ENCODE measurements around the gene PLA2G1B.

Gene PLA2G1B

DNA sequence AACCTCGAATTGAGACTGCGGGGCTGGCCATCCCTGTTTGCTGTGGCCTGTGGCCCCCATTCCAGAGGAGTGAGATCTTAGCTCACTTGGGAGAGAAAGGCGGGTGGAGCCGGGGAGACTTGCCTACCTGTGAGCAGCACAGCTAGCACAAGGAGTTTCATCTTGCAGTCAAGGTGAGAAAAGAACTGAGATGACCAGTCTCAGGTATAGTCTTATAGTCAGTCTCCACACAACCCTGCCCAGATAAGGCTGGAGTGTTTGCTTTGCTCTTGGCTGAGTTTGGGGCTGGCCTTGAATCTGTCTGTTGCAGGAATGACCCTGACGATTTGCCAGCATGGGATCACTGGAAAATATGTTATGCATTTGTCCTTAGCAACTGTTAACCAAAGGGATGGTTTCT lies at the start of gene PLA2G1B:
Gene PLA2G1B, minus strand, starts transcription at position 187 of the 400 bp plus-strand sequence. Its CDS starts 26 bp downstream, at position 161.
- DNase-seq (ENCODE audit: low read depth, low spot score): no peak

DNA sequence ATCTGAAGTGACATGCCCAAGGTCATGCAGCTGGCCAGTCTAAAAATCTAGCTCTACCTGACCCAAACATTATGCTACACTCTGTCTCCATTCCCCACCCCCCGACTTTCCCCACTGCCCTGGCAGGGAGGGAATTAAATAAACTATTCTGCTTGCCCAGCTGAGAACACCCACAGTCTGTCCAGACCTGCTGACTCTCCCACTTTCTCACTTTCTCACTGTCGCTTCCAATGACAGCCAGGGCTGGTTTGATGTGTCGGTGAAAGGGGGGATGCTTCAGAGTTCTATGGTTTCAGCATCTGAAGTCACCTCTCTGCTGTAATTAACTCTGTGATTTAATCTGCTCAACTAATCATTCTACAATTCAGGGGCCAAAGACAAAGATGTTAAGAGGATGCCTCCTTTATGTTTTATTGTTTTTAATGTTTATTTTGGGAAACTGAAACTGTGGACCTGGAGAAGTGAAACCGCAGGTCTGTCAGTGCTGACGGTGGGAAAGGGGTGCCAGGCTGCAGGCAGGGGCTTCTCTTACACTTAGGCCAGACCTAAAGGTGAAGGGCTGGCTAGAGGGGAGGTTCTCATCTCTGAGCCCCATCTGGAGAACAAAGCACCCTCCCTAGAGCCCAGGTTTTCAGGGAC lies 49.5 kb upstream of the PLA2G1B start:
- DNase-seq (ENCODE audit: low read depth, low spot score): no peak

GRCh38 chr12:120376416-120376815 lies 48.8 kb upstream of the PLA2G1B start:
- no peak for DNase-seq (ENCODE audit: low read depth, low spot score)

- no peak for DNase-seq (ENCODE audit: low read depth, low spot score)
Observed at GRCh38 chr12:120376009-120376408, 48.4 kb upstream of the PLA2G1B start.

GRCh38 chr12:120373683-120374082 lies 46.1 kb upstream of the PLA2G1B start:
- no peak for DNase-seq (ENCODE audit: low read depth, low spot score)

DNA sequence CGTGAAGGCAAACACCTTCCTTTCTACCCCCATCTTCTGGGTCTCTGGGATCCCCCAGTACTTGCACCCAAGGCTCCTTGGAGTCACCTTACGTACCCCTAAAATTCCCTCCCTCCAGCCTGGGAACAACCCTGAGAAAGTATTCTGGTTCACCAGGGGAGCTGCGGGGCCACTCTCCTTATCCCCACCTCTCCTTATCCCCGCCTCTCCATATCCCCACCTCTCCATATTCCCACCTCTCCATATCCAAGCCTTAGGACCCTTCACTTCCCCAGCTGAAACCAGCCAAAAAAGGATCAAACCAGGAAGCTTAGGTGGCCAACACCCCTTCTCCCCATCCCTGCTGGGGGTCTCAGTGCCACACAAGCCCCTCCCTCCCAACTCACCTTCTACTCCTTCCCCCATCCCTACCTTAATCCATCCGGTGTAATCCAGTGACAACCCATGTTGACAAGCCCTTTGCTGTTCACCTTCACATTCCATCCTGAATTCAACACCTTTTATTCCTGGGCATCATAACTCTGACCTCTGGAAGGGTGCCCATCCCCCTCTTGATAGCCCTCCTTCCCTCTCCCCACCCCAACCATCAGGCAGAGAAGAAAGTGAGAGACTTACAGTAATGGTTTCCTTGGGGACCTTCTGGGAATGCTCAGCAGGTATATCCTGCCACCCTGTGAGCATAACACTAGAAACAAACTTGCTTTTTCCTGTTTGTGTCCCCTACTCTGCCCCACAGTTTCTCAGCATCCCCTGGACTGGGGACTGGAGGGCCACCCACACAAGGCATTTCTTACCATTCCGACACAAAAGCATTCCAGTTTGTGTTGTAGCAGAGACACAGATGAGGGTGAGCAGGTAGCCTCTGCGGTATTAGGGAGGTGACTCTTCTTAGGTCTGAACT lies 43.0 kb upstream of the PLA2G1B start:
- no peak for DNase-seq (ENCODE audit: low read depth, low spot score)

DNA sequence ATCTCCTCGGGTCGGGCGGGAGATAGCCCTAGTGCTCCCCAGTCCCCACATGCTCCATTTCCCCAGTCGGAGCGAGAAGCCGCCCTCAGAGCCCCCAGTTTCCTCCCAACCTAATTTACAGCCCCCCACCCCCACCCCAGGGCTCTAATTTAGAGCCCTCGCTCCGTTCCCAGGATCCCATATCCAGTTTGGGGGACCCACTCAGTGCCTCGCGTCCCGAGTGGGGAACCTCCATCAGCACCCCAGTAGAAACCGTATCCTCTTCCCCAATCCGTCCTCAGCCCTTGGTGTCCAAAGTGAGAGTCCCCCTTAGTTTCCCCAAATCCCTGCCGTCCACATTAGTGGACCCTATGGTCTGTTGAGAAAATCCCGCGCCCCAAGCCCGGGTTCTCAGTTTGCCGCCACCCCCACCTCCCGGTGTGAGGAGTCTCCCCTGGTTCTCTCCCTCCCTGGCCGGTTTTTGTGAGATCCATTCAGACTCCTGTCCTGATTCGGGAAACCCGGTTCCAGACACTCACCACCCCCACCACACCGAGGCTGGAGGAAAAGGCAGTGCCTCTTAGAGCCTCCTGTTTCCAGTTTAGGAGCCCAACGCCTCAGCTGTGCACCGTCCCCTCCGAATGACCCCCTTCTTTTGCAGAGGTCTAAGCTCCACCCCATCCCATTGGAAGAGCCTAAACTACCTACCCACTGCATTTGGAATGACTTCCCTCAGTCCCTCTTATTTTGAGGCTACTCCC lies 42.2 kb upstream of the PLA2G1B start:
- DNase-seq (ENCODE audit: low read depth, low spot score): no peak

- no peak for DNase-seq (ENCODE audit: low read depth, low spot score)
Observed at GRCh38 chr12:120368789-120369602, 41.4 kb upstream of the PLA2G1B start, which contains the start of gene MSI1. MSI1 (minus strand) TSS chr12:120369164; CDS start chr12:120369091, 73 bp downstream.

DNA sequence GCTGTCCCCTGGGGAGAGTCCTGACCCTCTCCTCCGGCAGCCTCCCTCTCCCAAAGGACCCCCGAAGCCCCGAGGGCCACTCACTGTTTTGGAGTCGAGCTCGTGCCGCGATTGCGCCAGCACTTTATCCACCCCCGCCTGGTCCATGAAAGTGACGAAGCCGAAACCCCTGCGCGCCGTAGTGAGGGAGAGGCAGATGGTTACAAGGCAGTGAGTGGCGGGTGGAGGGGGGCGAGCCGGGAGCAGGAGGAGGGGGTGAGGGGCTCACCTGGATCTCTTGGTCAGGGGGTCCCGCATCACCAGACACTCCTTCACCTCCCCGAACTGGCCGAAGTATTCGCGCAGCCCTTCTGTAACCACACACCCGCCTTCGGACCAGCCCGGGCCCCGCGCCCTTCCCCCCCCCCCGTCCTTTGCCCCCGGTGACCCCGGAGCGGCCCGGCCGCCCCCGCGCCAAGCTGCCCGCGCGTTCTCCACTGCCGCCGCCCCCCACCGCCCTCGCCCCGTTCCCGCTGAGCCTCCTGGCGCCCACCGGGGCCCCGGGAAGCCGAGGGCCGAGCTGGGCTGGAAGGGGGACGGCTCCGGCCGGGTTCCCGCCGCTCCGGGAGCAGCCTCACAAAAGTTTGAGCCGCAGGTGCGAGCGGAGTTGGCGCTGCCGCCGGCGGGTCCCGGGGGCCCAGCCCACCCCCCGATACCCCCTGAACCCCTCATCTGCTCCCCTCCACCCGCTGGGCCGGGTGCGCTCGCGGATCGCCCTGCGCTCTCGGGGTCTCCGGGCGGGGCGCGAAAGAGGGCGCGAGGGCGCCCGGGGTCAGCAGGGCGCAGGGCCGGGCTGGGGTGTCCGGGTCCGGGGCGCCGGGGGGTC lies 40.6 kb upstream of the PLA2G1B start:
- no peak for DNase-seq (ENCODE audit: low read depth, low spot score)

- DNase-seq (ENCODE audit: low read depth, low spot score): no peak
Observed at GRCh38 chr12:120367233-120367923, 39.8 kb upstream of the PLA2G1B start.

DNA sequence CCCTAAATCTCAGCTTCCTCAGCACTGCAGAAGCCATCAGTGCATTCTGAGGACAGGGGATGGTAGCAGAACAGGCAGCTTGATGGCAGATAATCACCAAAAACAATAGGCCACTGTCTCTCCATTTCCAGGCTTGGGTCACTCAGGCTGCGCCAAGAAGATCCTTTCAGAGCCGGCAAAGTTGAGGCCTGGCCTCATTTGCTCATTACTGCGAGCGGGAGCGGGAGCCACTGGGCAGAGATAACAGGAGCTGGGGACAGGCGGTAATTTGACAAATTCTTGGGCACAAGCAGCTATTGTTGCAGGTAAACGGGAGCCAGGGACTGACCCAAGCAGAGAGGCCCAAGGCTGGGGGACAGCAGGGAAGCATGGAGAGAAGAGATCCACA lies 39.3 kb upstream of the PLA2G1B start:
- no peak for DNase-seq (ENCODE audit: low read depth, low spot score)

GRCh38 chr12:120366341-120366705 lies 38.7 kb upstream of the PLA2G1B start:
- DNase-seq (ENCODE audit: low read depth, low spot score): no peak

GRCh38 chr12:120365675-120366340 lies 38.2 kb upstream of the PLA2G1B start:
- DNase-seq (ENCODE audit: low read depth, low spot score): no peak

DNA sequence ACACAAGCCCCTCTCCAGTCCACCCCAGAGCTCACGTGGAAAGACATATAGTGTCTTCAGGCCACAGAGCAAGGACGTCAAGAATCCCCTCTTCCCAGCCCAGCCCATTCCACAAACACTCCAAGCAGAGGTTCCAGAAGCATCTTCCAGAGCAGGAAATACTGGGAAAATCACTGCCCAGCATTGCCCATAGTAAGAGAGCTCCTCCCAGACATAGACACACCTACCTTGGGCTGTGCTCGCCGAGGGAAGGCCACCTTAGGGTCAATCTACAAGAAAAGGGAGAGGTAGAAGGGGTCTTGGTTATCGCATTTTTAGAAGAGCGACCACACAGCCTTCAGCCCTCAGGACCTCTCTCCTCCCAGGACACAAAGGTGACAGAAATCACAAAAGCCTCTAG lies 36.9 kb upstream of the PLA2G1B start:
- DNase-seq (ENCODE audit: low read depth, low spot score): no peak

DNA sequence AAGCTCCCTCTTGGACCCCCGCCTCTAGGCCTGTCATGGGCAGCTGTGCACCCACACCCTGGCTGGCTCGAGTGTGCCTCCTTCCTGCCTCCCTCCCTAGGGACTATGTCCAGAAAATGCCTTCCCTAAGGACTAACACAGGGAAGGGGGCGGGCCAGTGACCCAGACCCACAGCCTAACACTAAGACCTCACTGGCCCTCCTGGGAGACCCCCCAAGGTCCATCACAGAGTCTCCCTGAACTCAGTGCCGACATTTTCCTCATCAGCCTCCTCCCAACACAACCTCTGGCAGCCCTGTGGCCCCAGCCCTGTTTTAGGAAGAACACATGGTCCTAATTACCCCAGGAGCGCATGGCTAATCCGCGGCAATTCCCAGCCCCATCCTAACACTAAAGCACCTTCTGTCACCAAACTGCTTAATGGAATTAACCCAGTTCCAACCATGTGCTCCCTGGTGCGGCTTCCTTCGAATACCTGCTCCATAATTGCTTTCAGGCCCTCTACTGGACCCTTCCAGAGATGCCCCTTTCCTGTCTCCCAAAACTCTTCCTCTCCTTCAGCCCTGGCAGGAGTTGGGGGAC lies 35.8 kb upstream of the PLA2G1B start:
- DNase-seq (ENCODE audit: low read depth, low spot score): no peak

- DNase-seq (ENCODE audit: low read depth, low spot score): no peak
Observed at GRCh38 chr12:120362516-120363273, 35.1 kb upstream of the PLA2G1B start.

- DNase-seq (ENCODE audit: low read depth, low spot score): peak; percentile 41
Observed at GRCh38 chr12:120361506-120362208, 34.1 kb upstream of the PLA2G1B start.

- DNase-seq (ENCODE audit: low read depth, low spot score): no peak
Observed at GRCh38 chr12:120359128-120359527, 31.5 kb upstream of the PLA2G1B start.

All from smooth muscle cell of the brain vasculature (primary cell).